WTC11 (cell line): ENCODE measurements around the gene MOB3B. TPM values are rescaled to one million over a fixed set of nuclear protein-coding genes. Genes with fewer than 3 reads are reported as not detected.

ENCODE experiments used
- ATAC-seq: fragments of 200-7000 bp; cut with Tn5 transposase; 2 replicates; pipeline ENCODE4 v1.10.0; 2021; ENCODE audit warnings: mild to moderate bottlenecking, moderate library complexity
- CTCF ChIA-PET: fragments of 300-600 bp; sonication (Branson Sonifier 250); formaldehyde crosslinking; loops from one replicate; lab custom pipeline; 2021; ENCODE audit warnings: antibody characterized with exemption; lab: Charles Lee
- POLR2A ChIA-PET: fragments of 350-600 bp; sonication (Branson Sonifier 250); formaldehyde crosslinking; loops from one replicate; lab custom pipeline; 2021; ENCODE audit warnings: antibody characterized with exemption; lab: Charles Lee
- DNase-seq: peaks from one replicate; pipeline ENCODE4 v3.0.0; 2021; ENCODE audit warnings: low spot score
- H3K27ac Mint-ChIP-seq: 2 replicates; pipeline ENCODE4 v1.8.0; 2021; ENCODE audit warnings: mixed read lengths
- H3K27me3 Mint-ChIP-seq: 2 replicates; pipeline ENCODE4 v1.8.0; 2021; ENCODE audit warnings: low read depth, mild to moderate bottlenecking, moderate library complexity, mixed read lengths
- H3K36me3 Mint-ChIP-seq: 2 replicates; pipeline ENCODE4 v1.8.0; 2021; ENCODE audit warnings: mixed read lengths
- H3K4me1 Mint-ChIP-seq: 2 replicates; pipeline ENCODE4 v1.8.0; 2022; ENCODE audit warnings: mixed read lengths
- H3K4me3 Mint-ChIP-seq: 2 replicates; pipeline ENCODE4 v1.8.0; 2021; ENCODE audit warnings: mild to moderate bottlenecking, moderate library complexity, mixed read lengths
- H3K9me3 Mint-ChIP-seq: 2 replicates; pipeline ENCODE4 v1.8.0; 2021; ENCODE audit warnings: mixed read lengths
- ATF1 ChIP-seq: sonication (generic); formaldehyde crosslinking; IDR thresholded peaks from 2 replicates; pipeline ENCODE4 v1.8.1; 2023; ENCODE audit warnings: mild to moderate bottlenecking, moderate library complexity, missing genetic modification reagents
- GTF2I ChIP-seq: fragments of 250-450 bp; sonication (Bioruptor Pico); conservative IDR thresholded peaks from 2 replicates; pipeline ENCODE4 v1.4.0; 2021; ENCODE audit warnings: mild to moderate bottlenecking
- IRF2 ChIP-seq: sonication (generic); formaldehyde crosslinking; IDR thresholded peaks from 2 replicates; pipeline ENCODE4 v1.8.0; 2022; ENCODE audit warnings: low read depth, missing genetic modification reagents, borderline replicate concordance
- JAZF1 ChIP-seq: fragments of 250-450 bp; sonication (Bioruptor Pico); IDR thresholded peaks from 2 replicates; pipeline ENCODE4 v1.9.0; 2021; ENCODE audit warnings: moderate library complexity, mild to moderate bottlenecking, inconsistent platforms
- JUN ChIP-seq: sonication (generic); formaldehyde crosslinking; IDR thresholded peaks from 2 replicates; pipeline ENCODE4 v1.8.0; 2023; ENCODE audit warnings: mild to moderate bottlenecking, missing genetic modification reagents
- RORB ChIP-seq: fragments of 250-450 bp; sonication (Bioruptor Pico); IDR thresholded peaks from 2 replicates; pipeline ENCODE4 v1.9.0; 2021; ENCODE audit warnings: mild to moderate bottlenecking
- SMAD3 ChIP-seq: sonication (generic); formaldehyde crosslinking; IDR thresholded peaks from 2 replicates; pipeline ENCODE4 v1.8.0; 2022; ENCODE audit warnings: missing genetic modification reagents, mild to moderate bottlenecking, borderline replicate concordance
- SOX15 ChIP-seq: fragments of 250-450 bp; sonication (Bioruptor Pico); IDR thresholded peaks from 2 replicates; pipeline ENCODE4 v1.9.0; 2021; ENCODE audit warnings: mild to moderate bottlenecking
- ZNF138 ChIP-seq: sonication (generic); formaldehyde crosslinking; conservative IDR thresholded peaks from 2 replicates; pipeline ENCODE4 v1.8.1; 2022; ENCODE audit warnings: mild to moderate bottlenecking, moderate library complexity, missing genetic modification reagents
- total RNA-seq: library from RNA; stranded (reverse); gene quantifications from 3 replicates; pipeline ENCODE4 v1.2.3, GENCODE V29; 2021
- TF ChIP-seq, protein P1 (sequence below): fragments of 250-450 bp; sonication (Bioruptor Pico); IDR thresholded peaks from 2 replicates; pipeline ENCODE4 v1.9.0; 2021; ENCODE audit warnings: mild to moderate bottlenecking, borderline replicate concordance
- TF ChIP-seq, protein P2 (sequence below): sonication (generic); formaldehyde crosslinking; IDR thresholded peaks from 2 replicates; pipeline ENCODE4 v1.8.0; 2023; ENCODE audit warnings: missing genetic modification reagents
- TF ChIP-seq, protein P3 (sequence below): fragments of 250-450 bp; sonication (Bioruptor Pico); IDR thresholded peaks from 2 replicates; pipeline ENCODE4 v1.9.0; 2021; ENCODE audit warnings: mild to moderate bottlenecking
- TF ChIP-seq, protein P4 (sequence below): fragments of 250-450 bp; sonication (Bioruptor Pico); IDR thresholded peaks from 2 replicates; pipeline ENCODE4 v1.8.0; 2021; ENCODE audit warnings: mild to moderate bottlenecking
- TF ChIP-seq, protein P5 (sequence below): sonication (generic); formaldehyde crosslinking; conservative IDR thresholded peaks from 2 replicates; pipeline ENCODE4 v1.8.1; 2023; ENCODE audit warnings: mild to moderate bottlenecking, low read depth, missing genetic modification reagents, moderate library complexity
- TF ChIP-seq, protein P6 (sequence below): sonication (generic); formaldehyde crosslinking; IDR thresholded peaks from 2 replicates; pipeline ENCODE4 v1.8.0; 2022; ENCODE audit warnings: mild to moderate bottlenecking, missing genetic modification reagents
- TF ChIP-seq, protein P7 (sequence below): sonication (generic); formaldehyde crosslinking; IDR thresholded peaks from 2 replicates; pipeline ENCODE4 v1.8.1; 2022; ENCODE audit warnings: low read depth, missing genetic modification reagents, borderline replicate concordance
- TF ChIP-seq, protein P8 (sequence below): sonication (generic); formaldehyde crosslinking; IDR thresholded peaks from 2 replicates; pipeline ENCODE4 v1.8.1; 2023; ENCODE audit warnings: mild to moderate bottlenecking, moderate library complexity, missing genetic modification reagents

Gene MOB3B
- total RNA-seq, 1 experiment from 2014 or later: 25.1 TPM

DNA sequence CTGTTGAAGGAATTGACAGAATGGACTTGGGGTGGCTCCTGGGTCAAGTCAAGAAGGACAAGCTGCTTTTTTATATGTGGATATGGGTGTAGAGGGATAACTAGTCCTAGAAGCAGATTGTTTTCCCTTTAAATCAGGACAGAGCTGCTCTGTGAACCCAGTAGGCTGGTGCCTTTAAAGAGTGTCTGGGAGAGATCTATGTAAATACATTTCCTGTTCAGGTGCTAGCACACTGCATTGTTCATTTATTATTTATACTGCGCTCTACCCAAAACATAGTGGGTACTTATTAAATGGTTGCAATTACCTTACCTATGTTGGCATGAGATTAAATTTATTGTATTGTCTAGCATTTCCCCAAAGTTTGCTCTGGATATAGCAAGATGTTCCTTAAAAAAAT is 146.1 kb downstream of the MOB3B start (continued):
- TF ChIP-seq, protein P1, sequence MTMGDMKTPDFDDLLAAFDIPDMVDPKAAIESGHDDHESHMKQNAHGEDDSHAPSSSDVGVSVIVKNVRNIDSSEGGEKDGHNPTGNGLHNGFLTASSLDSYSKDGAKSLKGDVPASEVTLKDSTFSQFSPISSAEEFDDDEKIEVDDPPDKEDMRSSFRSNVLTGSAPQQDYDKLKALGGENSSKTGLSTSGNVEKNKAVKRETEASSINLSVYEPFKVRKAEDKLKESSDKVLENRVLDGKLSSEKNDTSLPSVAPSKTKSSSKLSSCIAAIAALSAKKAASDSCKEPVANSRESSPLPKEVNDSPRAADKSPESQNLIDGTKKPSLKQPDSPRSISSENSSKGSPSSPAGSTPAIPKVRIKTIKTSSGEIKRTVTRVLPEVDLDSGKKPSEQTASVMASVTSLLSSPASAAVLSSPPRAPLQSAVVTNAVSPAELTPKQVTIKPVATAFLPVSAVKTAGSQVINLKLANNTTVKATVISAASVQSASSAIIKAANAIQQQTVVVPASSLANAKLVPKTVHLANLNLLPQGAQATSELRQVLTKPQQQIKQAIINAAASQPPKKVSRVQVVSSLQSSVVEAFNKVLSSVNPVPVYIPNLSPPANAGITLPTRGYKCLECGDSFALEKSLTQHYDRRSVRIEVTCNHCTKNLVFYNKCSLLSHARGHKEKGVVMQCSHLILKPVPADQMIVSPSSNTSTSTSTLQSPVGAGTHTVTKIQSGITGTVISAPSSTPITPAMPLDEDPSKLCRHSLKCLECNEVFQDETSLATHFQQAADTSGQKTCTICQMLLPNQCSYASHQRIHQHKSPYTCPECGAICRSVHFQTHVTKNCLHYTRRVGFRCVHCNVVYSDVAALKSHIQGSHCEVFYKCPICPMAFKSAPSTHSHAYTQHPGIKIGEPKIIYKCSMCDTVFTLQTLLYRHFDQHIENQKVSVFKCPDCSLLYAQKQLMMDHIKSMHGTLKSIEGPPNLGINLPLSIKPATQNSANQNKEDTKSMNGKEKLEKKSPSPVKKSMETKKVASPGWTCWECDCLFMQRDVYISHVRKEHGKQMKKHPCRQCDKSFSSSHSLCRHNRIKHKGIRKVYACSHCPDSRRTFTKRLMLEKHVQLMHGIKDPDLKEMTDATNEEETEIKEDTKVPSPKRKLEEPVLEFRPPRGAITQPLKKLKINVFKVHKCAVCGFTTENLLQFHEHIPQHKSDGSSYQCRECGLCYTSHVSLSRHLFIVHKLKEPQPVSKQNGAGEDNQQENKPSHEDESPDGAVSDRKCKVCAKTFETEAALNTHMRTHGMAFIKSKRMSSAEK (CRISPR knock-in tag): no peak

DNA sequence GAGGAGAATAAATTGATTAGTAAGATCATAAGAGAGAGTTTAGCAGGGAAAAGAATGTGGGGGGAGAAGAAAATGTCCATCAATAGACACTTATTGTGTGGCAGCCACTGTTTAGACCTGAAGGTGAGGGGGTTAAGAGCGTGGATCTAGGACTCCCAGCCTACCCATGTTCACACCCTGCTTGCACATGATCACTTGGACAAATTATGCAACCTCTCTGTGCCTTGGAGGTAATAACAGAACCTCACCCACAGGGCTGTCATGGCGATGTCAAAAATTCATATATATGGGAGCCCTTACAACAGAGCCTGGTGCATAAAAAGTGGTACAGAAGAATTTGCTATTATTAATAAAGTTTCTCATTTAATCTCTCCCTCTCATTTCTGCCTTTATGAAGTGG is 146.6 kb downstream of the MOB3B start:
- no peaks in the 10 kb centered on the region; the same call in 1 of the 2 replicates for H3K27me3 Mint-ChIP-seq
- ChIA-PET CTCF (no interaction called here), POLR2A (no interaction called here)
- no peak for ATAC-seq
- DNase-seq: no peak
- TF ChIP-seq, protein P2, sequence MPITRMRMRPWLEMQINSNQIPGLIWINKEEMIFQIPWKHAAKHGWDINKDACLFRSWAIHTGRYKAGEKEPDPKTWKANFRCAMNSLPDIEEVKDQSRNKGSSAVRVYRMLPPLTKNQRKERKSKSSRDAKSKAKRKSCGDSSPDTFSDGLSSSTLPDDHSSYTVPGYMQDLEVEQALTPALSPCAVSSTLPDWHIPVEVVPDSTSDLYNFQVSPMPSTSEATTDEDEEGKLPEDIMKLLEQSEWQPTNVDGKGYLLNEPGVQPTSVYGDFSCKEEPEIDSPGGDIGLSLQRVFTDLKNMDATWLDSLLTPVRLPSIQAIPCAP: no peak
- no peak for TF ChIP-seq IRF2 (CRISPR knock-in tag)
- TF ChIP-seq, all 79 proteins: peak for 0
- 0 out of 2 replicates have a peak, but pooled peaks cover 3% of the 10 kb centered on the region for H3K36me3 Mint-ChIP-seq
- no peaks in the 10 kb centered on the region; the same call in 1 of the 2 replicates for H3K9me3 Mint-ChIP-seq
- no peak overlapping the region for H3K4me3 Mint-ChIP-seq
- no peak overlapping the region for H3K27ac Mint-ChIP-seq
- peaks cover 49% of the 10 kb centered on the region for H3K4me1 Mint-ChIP-seq

DNA sequence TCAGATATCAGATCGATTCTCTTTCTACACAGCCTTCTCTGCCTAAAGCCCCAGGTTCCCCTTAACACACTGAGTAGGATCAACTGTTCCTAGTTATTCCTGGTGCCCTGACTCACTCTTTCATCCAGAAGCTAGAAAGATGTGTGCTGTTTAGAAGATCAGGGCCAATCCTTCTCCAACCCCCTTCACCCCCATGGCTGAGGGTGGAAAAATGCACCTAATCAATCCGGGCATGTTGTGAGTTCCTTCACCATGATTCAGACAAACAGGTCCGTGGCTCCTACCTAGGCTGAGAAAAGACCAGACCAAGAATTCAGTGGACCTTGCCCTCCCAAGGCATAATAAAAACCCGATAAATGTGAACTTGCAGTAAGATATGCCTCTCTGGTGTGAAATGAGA is 147.3 kb downstream of the MOB3B start:
- no peak overlapping the region for H3K27ac Mint-ChIP-seq
- CTCF ChIA-PET: no interaction called here
- no peak overlapping the region for H3K4me3 Mint-ChIP-seq
- ATAC-seq (no peak), DNase-seq (no peak)
- POLR2A ChIA-PET: no interaction called here
- no peaks in the 10 kb centered on the region; the same call in 1 of the 2 replicates for H3K9me3 Mint-ChIP-seq
- no peaks in the 10 kb centered on the region; the same call in 1 of the 2 replicates for H3K27me3 Mint-ChIP-seq
- H3K36me3 Mint-ChIP-seq: 0 out of 2 replicates have a peak, but pooled peaks cover 3% of the 10 kb centered on the region
- H3K4me1 Mint-ChIP-seq: peaks cover 50% of the 10 kb centered on the region
- TF ChIP-seq JAZF1 (no peak), ZNF138 (CRISPR knock-in tag) (no peak), GTF2I (CRISPR knock-in tag) (no peak), ATF1 (no peak), SOX15 (CRISPR knock-in tag) (no peak), RORB (CRISPR knock-in tag) (no peak), JUN (CRISPR knock-in tag) (no peak), SMAD3 (CRISPR knock-in tag) (no peak)
- TF ChIP-seq, protein P3, sequence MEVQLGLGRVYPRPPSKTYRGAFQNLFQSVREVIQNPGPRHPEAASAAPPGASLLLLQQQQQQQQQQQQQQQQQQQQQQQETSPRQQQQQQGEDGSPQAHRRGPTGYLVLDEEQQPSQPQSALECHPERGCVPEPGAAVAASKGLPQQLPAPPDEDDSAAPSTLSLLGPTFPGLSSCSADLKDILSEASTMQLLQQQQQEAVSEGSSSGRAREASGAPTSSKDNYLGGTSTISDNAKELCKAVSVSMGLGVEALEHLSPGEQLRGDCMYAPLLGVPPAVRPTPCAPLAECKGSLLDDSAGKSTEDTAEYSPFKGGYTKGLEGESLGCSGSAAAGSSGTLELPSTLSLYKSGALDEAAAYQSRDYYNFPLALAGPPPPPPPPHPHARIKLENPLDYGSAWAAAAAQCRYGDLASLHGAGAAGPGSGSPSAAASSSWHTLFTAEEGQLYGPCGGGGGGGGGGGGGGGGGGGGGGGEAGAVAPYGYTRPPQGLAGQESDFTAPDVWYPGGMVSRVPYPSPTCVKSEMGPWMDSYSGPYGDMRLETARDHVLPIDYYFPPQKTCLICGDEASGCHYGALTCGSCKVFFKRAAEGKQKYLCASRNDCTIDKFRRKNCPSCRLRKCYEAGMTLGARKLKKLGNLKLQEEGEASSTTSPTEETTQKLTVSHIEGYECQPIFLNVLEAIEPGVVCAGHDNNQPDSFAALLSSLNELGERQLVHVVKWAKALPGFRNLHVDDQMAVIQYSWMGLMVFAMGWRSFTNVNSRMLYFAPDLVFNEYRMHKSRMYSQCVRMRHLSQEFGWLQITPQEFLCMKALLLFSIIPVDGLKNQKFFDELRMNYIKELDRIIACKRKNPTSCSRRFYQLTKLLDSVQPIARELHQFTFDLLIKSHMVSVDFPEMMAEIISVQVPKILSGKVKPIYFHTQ (CRISPR knock-in tag): no peak
- TF ChIP-seq, protein P4, sequence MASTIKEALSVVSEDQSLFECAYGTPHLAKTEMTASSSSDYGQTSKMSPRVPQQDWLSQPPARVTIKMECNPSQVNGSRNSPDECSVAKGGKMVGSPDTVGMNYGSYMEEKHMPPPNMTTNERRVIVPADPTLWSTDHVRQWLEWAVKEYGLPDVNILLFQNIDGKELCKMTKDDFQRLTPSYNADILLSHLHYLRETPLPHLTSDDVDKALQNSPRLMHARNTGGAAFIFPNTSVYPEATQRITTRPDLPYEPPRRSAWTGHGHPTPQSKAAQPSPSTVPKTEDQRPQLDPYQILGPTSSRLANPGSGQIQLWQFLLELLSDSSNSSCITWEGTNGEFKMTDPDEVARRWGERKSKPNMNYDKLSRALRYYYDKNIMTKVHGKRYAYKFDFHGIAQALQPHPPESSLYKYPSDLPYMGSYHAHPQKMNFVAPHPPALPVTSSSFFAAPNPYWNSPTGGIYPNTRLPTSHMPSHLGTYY (CRISPR knock-in tag): no peak
- TF ChIP-seq, protein P5, sequence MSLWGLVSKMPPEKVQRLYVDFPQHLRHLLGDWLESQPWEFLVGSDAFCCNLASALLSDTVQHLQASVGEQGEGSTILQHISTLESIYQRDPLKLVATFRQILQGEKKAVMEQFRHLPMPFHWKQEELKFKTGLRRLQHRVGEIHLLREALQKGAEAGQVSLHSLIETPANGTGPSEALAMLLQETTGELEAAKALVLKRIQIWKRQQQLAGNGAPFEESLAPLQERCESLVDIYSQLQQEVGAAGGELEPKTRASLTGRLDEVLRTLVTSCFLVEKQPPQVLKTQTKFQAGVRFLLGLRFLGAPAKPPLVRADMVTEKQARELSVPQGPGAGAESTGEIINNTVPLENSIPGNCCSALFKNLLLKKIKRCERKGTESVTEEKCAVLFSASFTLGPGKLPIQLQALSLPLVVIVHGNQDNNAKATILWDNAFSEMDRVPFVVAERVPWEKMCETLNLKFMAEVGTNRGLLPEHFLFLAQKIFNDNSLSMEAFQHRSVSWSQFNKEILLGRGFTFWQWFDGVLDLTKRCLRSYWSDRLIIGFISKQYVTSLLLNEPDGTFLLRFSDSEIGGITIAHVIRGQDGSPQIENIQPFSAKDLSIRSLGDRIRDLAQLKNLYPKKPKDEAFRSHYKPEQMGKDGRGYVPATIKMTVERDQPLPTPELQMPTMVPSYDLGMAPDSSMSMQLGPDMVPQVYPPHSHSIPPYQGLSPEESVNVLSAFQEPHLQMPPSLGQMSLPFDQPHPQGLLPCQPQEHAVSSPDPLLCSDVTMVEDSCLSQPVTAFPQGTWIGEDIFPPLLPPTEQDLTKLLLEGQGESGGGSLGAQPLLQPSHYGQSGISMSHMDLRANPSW: no peak
- TF ChIP-seq, protein P6, sequence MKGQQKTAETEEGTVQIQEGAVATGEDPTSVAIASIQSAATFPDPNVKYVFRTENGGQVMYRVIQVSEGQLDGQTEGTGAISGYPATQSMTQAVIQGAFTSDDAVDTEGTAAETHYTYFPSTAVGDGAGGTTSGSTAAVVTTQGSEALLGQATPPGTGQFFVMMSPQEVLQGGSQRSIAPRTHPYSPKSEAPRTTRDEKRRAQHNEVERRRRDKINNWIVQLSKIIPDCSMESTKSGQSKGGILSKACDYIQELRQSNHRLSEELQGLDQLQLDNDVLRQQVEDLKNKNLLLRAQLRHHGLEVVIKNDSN (CRISPR knock-in tag): no peak
- TF ChIP-seq, protein P7, sequence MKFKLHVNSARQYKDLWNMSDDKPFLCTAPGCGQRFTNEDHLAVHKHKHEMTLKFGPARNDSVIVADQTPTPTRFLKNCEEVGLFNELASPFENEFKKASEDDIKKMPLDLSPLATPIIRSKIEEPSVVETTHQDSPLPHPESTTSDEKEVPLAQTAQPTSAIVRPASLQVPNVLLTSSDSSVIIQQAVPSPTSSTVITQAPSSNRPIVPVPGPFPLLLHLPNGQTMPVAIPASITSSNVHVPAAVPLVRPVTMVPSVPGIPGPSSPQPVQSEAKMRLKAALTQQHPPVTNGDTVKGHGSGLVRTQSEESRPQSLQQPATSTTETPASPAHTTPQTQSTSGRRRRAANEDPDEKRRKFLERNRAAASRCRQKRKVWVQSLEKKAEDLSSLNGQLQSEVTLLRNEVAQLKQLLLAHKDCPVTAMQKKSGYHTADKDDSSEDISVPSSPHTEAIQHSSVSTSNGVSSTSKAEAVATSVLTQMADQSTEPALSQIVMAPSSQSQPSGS: no peak
- TF ChIP-seq, protein P8, sequence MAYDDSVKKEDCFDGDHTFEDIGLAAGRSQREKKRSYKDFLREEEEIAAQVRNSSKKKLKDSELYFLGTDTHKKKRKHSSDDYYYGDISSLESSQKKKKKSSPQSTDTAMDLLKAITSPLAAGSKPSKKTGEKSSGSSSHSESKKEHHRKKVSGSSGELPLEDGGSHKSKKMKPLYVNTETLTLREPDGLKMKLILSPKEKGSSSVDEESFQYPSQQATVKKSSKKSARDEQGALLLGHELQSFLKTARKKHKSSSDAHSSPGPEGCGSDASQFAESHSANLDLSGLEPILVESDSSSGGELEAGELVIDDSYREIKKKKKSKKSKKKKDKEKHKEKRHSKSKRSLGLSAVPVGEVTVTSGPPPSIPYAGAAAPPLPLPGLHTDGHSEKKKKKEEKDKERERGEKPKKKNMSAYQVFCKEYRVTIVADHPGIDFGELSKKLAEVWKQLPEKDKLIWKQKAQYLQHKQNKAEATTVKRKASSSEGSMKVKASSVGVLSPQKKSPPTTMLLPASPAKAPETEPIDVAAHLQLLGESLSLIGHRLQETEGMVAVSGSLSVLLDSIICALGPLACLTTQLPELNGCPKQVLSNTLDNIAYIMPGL (CRISPR knock-in tag): no peak
